Activated CD4-positive, alpha-beta T cell treated with anti-CD3 and anti-CD28 coated beads for 4 hours (primary cell): ENCODE measurements around the gene CHTF18.
"Not testable (repeated sequence)": the region's sequence is repeated elsewhere in the genome, so short reads cannot be mapped to it uniquely, and the experiment has no call there.

Experiments used
- DNase-seq, 2 donors: peaks; one replicate each; pipeline ENCODE4 v3.0.0-alpha.2; 2020

Gene CHTF18

DNA sequence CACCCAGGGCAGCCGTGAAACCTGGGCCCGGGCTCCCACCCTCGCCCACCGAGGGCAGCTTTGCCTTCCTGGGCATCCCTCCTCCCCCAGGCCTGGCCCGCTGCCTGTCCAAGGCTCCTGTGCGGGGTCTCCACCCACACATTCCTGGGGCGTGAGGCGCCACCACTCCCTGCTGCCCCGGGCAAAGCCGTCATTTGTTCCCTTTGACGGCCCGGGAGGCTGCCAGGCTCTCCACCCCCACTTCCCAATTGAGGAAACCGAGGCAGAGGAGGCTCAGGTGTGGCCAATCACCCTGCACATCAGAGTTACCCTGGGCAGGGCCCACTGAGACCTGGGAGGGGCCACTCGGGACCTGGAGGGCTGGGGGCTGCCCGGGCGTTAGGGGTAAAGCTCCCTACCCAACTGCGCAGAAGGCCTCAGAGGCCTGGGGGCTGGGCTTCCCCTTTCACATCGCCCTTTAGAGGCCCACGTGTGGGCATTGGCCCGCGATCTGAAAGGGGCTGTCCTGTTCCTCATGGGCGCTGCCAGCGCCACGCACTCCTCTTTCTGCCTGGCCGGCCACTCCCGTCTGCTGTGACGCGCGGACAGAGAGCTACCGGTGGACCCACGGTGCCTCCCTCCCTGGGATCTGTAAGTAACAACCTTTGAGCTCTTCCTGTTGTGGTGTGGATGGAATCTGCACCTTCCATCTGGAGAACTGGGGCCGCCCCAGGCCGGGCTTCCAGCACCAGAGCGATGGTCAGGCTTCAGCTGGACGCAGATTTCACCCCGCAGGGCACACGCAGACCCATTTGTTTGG is 27.7 kb upstream of the CHTF18 start, which contains the start of gene MSLN:
Gene MSLN, plus strand, starts transcription at position 190 of the 799 bp plus-strand sequence. CDS start 1,947 bp downstream, outside the sequence.
- no peak for DNase-seq

DNA sequence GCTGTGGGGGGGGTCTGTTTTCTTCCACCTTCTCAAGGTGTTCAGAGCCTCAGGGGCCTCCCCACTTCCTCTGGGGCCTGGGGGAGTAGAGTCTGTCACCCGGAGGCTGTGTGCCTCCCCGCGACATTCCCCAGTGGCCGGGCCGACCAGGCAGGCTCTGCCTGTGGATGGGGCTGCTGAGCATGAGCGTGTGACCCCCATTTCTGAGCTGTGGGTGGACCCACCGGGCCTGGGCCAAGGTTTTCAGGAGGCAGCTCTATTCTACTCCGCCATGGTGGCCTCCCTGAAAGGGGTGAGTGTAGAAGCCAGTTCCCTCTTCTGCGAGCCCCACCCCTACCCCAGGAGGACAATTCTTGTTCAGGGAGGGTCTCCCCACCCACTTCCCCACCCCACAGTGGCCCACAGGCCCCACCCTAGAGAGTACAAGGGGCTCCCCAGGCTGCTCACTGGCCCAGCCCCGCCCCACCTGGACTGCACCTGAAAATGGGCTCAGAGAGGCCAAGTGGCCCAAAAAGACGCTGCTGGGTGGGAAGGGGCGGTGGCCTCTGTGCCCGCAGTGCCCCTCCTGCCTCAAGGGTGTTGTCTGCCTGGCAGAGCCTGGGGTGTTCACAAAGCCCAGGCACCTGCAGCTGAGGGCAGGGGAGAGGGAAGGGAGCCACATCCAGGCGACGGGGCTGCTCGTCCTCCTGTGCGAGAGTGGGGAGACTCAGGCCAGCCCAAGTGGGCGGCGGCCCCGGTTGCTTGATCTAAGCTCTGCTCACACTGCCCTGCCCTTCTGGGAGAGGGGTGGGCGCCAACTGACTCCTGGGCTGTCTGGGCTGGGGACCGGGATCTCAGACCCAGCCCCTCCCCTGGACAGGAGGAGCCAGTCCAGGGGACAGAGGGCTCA is 26.6 kb upstream of the CHTF18 start:
- DNase-seq: no peak

DNA sequence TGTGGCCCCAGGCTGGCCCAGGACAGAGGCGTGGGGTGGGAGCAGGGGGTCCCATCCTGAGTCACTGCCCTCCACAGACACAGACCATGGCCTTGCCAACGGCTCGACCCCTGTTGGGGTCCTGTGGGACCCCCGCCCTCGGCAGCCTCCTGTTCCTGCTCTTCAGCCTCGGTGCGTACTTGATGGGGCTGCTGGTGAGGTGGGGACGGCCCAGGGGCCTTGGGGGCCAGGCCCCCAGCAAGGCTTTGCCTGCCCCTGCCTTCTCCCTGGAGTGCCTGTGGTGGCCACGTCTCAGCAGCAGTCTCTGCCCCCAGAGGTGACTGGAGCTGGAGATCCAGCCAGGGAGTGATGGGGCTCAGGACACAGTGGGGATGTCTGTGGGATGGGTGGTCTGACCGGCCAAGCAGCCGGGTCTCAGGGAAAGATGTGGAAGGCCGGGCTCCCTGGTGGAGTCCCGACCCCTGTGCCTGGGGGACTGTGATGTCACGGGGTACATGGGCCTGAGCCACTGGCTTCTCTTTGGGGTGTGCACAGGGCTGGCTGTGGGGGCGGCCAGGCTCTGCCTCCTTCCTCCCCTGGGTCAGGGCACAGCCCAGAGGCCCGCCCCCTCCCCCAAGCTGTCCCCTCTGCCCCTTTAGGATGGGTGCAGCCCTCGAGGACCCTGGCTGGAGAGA is 25.7 kb upstream of the CHTF18 start:
- no peak for DNase-seq

DNA sequence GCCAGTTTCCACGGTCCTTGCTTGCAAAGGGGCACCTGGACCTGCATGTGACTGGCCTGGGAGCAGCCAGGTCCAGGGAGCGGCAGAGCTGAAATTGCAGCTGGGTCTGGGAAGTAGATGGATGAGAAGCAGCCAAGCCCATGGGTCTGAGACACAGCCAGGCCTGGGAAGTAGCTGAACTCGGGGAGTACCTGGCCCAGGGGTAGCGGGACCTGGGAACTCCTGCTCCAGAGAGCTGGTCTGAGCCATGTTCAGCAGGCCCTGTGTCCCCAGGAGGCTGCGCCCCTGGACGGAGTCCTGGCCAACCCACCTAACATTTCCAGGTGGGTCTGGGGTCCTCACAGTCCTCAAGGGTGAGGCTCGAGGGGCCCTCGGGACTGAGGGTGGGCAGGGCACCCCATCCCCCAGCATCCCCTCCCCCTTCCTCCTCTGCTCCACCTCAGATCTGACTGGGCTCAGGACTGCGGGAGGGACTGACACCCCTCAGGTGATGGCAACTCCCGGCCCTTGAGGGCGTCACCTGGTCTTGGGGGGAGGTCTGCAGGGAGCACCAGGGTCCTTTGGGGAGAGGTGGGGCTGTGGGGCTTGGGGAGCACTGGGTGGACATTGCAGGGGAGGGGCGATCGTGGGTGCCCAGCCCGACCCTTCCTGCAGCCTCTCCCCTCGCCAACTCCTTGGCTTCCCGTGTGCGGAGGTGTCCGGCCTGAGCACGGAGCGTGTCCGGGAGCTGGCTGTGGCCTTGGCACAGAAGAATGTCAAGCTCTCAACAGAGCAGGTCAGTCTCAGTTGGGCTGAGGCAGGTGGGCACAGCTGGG is 24.8 kb upstream of the CHTF18 start:
- no peak for DNase-seq

DNA sequence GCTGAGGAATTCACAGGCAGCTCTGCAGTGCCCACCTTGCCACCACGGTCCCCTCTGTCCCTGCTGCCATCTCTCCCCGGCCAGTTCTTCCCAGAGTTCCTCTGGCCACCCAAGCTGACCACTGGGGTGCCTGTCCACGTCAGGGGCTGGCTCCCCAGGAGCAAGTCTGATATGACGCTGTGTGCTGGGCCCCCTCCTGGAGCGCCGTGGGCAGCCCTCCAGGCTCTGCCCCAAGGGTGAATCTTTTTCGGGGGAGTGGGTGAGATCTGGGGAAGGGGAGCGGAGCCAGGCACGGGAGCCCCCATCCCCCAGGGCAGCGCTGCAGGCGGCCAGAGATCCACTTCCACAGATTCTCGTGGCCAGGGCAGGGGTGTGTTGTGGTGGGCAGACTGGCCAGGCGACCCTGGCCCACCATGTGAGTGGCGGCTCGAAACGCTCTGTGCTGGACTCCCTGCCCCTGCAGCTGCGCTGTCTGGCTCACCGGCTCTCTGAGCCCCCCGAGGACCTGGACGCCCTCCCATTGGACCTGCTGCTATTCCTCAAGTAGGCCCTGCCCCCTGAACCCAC is 24.2 kb upstream of the CHTF18 start:
- no peak for DNase-seq

DNA sequence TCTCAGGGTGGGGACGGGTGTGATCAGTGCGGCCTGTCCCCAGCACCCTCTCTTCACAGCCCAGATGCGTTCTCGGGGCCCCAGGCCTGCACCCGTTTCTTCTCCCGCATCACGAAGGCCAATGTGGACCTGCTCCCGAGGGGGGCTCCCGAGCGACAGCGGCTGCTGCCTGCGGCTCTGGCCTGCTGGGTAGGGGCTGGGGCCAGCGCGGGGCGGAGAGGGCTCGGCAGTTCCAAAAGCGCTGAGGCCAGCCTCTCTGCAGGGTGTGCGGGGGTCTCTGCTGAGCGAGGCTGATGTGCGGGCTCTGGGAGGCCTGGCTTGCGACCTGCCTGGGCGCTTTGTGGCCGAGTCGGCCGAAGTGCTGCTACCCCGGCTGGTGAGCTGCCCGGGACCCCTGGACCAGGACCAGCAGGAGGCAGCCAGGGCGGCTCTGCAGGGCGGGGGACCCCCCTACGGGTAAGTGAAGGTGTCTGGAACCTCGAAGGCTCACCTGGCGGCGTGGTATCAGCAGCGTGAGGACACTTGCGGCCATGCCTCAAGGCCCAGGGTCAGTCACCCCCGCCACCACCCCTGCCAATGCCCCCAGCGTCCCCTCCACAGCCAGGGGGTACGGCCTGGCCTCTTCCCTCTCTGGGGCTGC is 23.5 kb upstream of the CHTF18 start:
- DNase-seq: no peak

DNA sequence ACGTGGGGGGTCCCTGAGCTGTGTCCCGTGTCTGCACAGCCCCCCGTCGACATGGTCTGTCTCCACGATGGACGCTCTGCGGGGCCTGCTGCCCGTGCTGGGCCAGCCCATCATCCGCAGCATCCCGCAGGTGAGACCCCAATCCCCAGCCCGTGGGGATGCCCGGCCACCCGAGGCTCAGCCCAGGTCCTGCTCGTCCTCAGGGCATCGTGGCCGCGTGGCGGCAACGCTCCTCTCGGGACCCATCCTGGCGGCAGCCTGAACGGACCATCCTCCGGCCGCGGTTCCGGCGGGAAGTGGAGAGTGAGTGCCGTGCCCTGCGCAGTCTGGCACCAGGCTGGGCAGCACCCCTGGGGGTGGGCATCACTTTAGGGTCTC is 22.9 kb upstream of the CHTF18 start:
- no peak for DNase-seq

DNA sequence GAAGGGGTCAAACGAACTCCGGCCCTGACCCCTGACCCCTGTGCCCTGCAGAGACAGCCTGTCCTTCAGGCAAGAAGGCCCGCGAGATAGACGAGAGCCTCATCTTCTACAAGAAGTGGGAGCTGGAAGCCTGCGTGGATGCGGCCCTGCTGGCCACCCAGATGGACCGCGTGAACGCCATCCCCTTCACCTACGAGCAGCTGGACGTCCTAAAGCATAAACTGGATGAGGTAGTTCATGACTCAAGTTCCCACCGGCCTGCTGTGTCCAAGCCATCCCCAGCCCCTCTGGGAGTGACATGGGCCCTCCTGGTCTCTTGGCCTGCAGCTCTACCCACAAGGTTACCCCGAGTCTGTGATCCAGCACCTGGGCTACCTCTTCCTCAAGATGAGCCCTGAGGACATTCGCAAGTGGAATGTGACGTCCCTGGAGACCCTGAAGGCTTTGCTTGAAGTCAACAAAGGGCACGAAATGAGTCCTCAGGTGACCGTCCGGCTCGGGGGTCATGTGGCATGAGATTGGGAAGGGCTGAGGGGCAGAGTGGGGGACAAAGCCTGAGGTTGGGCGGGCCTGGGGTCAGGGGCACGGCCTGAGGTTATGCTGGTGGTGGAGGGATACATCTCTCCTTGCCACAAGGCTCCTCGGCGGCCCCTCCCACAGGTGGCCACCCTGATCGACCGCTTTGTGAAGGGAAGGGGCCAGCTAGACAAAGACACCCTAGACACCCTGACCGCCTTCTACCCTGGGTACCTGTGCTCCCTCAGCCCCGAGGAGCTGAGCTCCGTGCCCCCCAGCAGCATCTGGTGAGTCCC is 22.2 kb upstream of the CHTF18 start:
- DNase-seq: no peak

DNA sequence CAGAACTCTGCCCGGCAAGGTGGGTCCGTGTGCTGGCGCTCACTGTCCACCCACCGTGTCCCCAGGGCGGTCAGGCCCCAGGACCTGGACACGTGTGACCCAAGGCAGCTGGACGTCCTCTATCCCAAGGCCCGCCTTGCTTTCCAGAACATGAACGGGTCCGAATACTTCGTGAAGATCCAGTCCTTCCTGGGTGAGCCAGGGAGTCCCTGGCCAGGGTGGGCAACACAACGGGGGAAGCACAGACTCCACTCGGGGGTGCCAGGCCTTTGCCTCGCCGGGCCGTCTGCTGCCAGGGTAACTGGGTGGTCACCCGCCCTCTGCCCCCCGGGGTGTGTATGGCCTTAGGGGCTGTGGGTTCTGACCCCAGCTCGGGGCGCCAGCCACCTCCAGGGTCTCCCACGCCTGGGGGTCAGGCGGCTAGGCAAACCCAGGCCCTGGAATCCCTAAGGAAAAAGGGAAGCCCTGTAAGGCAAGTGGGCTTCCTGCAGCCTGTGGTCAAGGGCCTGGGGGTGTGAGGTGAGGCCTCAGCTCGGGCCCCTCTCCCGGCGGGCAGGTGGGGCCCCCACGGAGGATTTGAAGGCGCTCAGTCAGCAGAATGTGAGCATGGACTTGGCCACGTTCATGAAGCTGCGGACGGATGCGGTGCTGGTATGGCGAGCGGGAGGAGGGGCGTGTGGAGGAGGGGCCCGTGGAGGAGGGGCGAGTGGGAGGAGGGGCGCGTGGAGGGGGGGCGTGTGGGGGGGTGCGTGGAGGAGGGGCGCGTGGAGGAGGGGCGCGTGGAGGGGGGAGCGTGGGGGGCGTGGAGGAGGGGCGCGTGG is 21.4 kb upstream of the CHTF18 start:
- DNase-seq: no peak

DNA sequence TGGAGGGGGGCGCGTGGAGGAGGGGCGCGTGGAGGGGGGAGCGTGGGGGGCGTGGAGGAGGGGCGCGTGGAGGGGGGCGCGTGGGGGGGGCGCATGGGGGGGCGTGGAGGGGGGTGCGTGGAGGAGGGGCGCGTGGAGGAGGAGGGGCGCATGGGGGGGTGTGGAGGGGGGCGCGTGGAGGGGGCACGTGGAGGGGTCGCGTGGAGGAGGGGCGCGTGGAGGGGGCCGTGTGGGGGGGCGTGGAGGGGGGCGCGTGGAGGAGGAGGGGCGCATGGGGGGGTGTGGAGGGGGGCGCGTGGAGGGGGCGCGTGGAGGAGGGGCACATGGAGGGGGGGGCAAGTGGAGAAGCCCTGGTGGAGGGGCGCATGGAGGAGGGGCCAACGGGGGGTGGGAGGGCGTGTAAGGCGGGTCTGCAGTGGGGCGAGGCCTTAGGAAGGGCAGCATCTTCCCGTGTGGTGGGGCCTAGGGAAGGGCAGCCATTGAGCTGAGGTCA is 20.6 kb upstream of the CHTF18 start:
- no peak for DNase-seq

DNA sequence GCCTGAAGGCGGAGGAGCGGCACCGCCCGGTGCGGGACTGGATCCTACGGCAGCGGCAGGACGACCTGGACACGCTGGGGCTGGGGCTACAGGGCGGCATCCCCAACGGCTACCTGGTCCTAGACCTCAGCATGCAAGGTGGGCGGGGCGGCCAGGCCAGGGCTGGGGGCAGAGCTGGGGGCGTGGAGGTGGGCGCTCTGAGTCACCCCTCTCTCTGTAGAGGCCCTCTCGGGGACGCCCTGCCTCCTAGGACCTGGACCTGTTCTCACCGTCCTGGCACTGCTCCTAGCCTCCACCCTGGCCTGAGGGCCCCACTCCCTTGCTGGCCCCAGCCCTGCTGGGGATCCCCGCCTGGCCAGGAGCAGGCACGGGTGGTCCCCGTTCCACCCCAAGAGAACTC is 20.0 kb upstream of the CHTF18 start:
- DNase-seq: no peak

DNA sequence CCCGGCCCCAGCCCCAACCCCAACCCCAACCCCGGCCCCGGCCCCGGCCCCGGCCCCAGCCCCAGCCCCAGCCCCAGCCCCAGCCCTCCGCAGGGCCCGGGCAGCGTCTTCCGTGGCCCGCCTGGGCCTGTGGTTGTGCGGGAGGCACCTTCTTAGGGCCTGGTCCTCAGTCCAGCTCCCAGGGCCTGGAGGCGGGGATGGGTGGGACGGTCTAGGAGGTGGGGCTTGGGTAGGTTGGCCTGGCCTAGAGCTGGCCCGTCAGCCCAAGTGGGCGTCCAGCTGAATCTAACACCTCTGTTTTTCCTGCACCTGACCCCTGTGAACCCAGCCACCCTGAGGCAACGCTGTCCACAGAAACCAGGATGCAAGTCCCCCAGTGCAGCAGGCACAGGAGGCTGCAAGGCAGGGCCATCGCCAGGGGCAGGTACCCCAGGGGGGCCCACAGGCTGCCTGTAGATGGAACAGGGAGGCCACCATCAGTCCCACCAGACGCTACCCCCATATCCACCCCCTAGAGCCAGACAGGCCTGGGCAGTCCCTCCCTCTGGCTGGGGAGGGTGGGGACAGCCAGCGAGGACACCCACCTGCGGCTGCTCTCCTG is 19.1 kb upstream of the CHTF18 start:
- DNase-seq: no peak

DNA sequence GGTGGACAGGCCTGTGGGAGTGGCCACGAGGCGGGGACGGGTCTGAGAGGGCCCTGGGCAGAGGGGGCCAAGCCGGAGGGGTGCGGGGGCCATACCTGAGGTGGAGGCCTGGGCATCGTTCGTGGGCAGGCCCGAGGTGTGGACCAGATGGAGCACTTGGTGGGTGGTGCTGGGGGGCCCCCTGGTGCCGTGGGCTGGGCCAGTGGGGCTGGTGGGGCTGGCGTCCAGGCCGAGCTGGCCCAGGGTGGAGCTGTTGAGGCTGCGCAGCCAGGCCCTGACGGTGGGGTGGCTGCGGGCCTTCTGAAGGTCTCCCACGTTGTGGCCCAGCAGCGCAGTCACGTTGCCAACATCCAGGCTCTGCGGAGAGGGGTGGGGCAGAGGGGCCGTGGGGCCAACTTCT is 18.5 kb upstream of the CHTF18 start:
- no peak for DNase-seq

DNA sequence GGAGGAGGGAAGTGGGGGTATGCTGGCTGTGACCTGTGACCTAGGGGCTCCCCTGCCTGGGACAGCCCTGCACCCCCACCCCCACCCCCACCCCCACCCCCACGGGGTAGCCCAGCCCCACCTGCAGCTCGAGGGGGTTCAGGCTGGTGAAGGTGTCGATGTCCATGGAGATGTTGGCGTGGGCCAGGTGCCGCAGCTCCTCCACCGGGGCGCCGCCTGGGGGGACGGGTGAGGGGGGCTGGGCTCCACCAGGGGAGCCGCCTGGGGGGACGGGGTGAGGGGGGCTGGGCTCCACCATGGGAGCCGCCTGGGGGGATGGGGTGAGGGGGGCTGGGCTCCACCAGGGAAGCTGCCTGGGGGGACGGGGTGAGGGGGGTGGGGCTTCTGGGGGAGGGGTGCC is 18.0 kb upstream of the CHTF18 start:
- no peak for DNase-seq

DNA sequence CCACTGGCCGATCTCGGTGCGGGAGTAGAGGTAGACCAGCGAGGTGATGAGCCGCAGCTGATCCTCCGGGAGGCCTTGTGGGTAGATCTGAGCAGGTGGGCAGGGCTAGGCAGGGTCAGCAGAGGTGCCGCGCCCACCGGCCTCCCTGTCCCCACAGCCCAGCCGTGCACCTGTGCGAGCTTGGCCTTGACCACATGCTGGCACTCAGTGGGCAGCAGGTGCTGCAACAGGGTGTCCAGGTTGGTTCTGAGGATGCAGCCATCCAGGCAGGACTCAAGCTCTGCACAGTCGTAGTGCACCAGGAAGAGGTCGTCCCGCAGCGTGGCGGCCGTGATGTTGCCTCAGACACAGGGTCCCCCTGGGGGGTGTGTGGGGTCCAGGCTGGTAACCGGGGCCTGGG is 15.5 kb upstream of the CHTF18 start:
- DNase-seq: no peak

DNA sequence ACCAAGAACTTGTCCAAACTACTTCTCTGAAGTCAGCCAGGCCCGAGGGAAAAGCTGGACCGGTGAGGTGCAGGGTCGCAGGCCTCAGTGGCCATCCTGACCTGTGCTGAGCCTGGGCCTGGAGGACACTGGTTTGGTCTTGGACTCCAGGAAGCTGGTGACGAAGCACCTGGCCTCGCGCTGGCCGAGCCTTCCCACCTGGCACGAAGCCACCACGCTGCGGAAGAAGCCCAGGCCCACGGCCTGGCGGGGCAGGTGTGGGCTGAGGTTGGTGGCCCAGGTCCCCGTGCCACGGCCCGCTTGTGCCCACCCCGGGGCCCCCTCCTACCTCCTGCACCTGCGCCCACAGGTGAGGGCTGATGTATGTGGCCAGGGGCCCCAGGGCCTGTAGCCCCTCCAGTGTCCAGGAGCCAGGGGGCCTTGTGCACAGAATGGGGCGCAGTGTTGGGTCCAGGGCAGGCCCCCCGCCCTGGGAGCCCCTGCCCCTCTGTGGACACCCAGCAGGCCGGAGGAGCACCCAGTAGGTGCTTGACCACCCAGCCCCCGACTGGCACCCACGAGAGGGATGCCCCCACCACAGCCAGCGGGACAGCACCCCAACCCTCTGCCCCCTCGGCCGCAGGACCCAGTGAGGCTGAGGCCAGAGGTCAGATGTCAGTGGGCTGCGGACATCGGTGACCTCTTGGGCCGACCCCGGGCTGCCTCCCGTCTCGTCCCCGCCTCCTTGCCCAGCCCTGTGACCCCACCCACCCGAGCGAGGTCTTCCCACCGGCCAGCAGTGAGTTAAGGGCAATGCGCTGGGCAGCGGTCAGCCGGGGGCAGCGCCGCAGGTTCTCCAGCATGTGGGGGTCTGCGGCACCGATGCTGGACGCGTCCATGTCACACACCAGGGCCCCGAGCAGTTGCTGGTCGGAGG is 14.1 kb upstream of the CHTF18 start:
- no peak for DNase-seq

DNA sequence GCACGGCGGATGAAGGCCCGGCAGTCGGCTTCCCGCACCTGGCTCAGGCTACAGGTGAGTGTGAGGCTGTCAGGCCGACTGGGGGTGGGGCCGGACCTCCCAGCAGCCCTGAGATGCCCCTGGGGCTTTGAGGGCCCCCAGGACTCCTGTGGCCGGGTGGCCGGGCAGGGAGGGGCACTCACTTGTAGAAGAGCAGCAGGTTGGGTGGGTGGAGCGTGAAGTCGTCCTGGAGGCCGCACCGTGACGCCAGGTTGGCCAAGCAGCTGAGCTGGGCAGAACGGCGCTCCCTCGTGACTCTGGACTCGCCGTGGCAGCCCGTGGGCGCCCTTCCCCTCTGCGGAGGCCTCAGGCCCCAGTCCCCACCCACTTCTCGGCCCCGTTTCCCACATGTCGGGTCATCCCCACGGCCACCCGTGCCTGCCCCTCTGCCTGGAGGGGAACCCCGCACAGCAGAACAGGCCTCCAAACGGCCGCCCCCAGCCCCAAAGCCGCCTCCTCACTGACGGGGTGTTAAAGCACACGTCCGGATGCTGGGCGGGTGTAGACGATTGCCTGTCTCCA is 13.1 kb upstream of the CHTF18 start:
- no peak for DNase-seq

DNA sequence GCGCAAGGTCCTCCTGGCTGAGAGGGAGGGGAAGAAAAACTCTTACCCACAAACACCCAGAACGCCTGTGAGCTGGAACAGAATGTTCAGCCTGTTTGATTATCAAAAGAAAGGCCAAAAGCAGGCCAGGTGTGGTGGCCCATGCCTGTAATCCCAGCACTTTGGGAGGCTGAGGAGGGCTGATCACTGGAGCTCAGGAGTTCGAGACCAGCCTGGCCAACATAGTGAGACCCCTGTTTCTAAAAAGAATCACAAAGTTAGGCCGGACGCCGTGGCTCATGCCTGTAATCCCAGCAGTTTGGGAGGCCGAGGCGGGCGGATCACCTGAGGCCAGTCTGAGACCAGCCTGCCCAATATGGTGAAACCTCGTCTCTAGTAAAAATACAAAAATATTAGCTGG is 12.1 kb upstream of the CHTF18 start:
- DNase-seq: not testable (repeated sequence)
